ENCODE measurements around the gene MYT1. TPM values are rescaled to one million over a fixed set of nuclear protein-coding genes. Genes with fewer than 3 reads are reported as not detected.

Gene MYT1
- 0.14 to 0.89 TPM (median 0.27 TPM) in 5 replicates for total RNA-seq (2022; extraction: Qiagen RNA extraction)

DNA sequence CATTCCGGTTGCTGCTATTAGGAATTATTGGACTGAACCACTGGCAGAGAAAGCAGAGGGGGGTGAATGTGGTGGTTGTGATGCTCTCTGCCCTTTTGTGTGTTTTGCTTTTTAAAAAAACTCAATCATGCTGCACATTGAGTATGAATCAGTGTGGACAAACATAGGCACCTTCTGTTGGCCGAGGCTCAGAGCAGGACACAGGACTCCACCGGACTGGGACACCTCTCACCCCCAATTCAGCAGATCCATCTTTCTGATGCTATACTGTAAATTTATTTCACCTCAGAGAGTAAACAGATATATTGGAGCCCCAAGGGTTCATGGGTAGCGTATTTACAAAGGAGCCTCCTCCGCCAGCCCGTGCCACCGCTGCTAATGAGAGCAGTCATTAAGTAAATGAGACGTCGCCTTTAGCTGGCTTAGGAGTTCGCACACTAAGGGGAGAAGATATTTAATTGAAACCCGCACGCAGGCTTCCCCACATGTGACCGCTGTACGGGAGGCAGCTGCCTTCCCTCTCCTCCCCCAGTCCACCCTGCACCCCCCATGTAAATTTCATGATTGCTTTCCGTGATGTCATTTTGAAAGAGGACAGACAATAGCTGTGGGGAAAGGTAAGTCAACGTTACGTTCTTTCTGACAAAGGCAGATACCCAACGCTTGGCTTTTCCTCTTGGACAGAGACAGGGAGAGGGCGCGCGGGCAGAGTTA, at the start of gene MYT1:
Gene MYT1 (plus strand): TSS at position 330 of the 714 bp plus-strand sequence. CDS start 34,410 bp downstream, outside the sequence.

DNA sequence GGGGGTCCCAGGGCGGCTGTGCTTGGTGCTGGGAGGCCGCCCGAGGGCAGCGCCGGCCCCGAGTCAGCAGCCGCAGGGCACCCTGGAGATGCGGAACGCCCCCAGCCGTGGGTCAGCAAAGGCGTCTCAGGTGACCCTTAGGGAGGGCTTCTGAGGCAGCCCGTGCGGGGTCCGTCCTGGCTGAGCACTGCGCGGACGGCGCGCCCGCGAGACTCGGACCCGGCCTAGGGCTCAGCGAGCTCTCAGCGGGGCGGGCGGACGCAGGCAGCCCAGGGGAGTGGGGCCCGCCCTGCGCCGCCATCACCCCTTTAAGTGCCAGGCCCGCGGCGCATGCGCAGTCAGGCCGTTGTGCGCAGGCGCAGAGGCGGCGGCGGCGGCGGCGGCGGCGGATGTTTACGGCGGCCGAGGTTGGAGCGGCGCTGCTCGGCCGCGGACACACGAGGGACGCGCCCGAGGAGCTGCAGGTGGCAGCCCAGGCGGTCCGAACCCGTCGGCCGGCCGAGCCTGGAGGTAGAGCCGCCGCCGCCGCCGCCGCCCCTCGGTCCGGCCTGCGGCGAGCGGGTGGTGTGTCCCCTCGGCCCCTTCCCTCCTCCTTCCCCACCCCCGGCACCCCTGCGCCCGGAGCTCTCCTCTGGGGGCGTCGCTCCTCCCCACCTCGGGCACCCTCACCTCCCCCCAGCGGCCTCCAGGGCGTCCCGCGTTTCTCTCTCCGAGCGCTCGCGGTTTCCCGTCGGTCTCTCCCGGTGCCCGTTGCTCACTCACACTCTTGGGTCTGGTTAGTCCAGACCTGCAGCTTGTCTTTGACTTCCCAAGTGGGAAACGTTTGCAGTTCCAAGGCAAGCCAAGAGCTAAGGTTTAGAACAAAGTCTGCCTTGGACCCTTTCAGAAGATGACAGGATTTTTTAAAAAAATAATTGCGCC, 91.4 kb downstream of the MYT1 start, which contains the start of gene PCMTD2:
Gene PCMTD2 (plus strand): TSS at position 388 of the 921 bp plus-strand sequence. CDS start 4,218 bp downstream, outside the sequence.

Other genes starting within 250 kb of the MYT1 start
- 19.2 to 34.0 TPM (median 30.6 TPM) in 5 replicates for gene UCKL1, start 208.0 kb upstream of the MYT1 start, total RNA-seq (2022; extraction: Qiagen RNA extraction)
- 8.8 to 14.4 TPM (median 13.0 TPM) in 5 replicates for gene ZNF512B, start 194.5 kb upstream of the MYT1 start, total RNA-seq (2022; extraction: Qiagen RNA extraction)
- not detected in 5 replicates for gene SAMD10, start 184.8 kb upstream of the MYT1 start, total RNA-seq (2022; extraction: Qiagen RNA extraction)
- gene PRPF6, start 183.3 kb upstream of the MYT1 start, total RNA-seq (2022; extraction: Qiagen RNA extraction) = 47.9 to 59.1 TPM (median 58.3 TPM) in 5 replicates
- gene C20orf204, start 128.3 kb upstream of the MYT1 start, total RNA-seq (2022; extraction: Qiagen RNA extraction) = 0.18 to 0.39 TPM (median 0.29 TPM) in 5 replicates
- 1.1 to 2.7 TPM (median 1.9 TPM) in 5 replicates for gene SOX18, start 114.8 kb upstream of the MYT1 start, total RNA-seq (2022; extraction: Qiagen RNA extraction)
- 30.6 to 51.5 TPM (median 46.2 TPM) in 5 replicates for gene TCEA2, start 101.3 kb upstream of the MYT1 start, total RNA-seq (2022; extraction: Qiagen RNA extraction)
- gene RGS19, start 84.9 kb upstream of the MYT1 start, total RNA-seq (2022; extraction: Qiagen RNA extraction) = 34.0 to 48.8 TPM (median 43.6 TPM) in 5 replicates
- gene OPRL1, start 84.4 kb upstream of the MYT1 start, total RNA-seq (2022; extraction: Qiagen RNA extraction) = 0.91 to 2.0 TPM (median 1.5 TPM) in 5 replicates
- gene LKAAEAR1, start 80.1 kb upstream of the MYT1 start, total RNA-seq (2022; extraction: Qiagen RNA extraction) = 0.68 to 1.4 TPM (median 1.0 TPM) in 5 replicates
- gene NPBWR2, start 56.9 kb upstream of the MYT1 start, total RNA-seq (2022; extraction: Qiagen RNA extraction) = not detected in 5 replicates
- gene PCMTD2, start 91.3 kb downstream of the MYT1 start, total RNA-seq (2022; extraction: Qiagen RNA extraction) = 9.2 to 12.8 TPM (median 12.4 TPM) in 5 replicates

Data from A549 treated with dexamethasone at 1 μM for 4 hours (cell line).